HG03457 (cell line): ENCODE data around the gene ARHGEF39.
A peak's percentile ranks its signal among the peaks of the same experiment; 100 is the strongest.

Experiments
- ATAC-seq: cut with Tn5 transposase; IDR thresholded peaks from one replicate; pipeline ENCODE4 v1.9.1; 2021; ENCODE audit warnings: moderate number of reproducible peaks; ENCODE audit not compliant: unreplicated experiment

The ARHGEF39 gene

DNA sequence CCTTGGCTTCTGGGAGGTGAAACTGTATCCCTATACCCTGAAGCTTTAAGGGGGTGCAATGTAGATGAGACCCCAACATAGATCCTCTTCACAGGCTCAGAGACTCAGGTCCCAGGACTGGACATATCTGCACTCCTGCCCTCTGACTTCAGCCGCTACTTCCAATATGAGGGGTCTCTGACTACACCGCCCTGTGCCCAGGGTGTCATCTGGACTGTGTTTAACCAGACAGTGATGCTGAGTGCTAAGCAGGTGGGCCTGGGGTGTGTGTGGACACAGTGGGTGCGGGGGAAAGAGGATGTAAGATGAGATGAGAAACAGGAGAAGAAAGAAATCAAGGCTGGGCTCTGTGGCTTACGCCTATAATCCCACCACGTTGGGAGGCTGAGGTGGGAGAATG lies 14.1 kb upstream of the ARHGEF39 start:
- no peak for ATAC-seq

DNA sequence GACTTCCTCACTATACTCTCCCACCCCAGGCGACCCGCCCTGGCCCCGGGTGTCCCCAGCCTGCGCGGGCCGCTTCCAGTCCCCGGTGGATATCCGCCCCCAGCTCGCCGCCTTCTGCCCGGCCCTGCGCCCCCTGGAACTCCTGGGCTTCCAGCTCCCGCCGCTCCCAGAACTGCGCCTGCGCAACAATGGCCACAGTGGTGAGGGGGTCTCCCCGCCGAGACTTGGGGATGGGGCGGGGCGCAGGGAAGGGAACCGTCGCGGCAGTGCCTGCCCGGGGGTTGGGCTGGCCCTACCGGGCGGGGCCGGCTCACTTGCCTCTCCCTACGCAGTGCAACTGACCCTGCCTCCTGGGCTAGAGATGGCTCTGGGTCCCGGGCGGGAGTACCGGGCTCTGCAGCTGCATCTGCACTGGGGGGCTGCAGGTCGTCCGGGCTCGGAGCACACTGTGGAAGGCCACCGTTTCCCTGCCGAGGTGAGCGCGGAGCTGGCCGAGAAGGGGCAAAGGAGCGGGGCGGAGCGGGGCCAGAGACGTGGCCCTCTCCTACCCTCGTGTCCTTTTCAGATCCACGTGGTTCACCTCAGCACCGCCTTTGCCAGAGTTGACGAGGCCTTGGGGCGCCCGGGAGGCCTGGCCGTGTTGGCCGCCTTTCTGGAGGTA lies 10.9 kb upstream of the ARHGEF39 start:
- ATAC-seq: no peak

DNA sequence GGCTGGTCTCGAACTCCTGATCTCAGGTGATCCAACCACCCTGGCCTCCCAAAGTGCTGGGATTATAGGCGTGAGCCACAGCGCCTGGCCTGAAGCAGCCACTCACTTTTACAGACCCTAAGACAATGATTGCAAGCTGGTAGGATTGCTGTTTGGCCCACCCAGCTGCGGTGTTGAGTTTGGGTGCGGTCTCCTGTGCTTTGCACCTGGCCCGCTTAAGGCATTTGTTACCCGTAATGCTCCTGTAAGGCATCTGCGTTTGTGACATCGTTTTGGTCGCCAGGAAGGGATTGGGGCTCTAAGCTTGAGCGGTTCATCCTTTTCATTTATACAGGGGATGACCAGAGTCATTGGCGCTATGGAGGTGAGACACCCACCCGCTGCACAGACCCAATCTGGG lies 10.2 kb upstream of the ARHGEF39 start:
- ATAC-seq: no peak

DNA sequence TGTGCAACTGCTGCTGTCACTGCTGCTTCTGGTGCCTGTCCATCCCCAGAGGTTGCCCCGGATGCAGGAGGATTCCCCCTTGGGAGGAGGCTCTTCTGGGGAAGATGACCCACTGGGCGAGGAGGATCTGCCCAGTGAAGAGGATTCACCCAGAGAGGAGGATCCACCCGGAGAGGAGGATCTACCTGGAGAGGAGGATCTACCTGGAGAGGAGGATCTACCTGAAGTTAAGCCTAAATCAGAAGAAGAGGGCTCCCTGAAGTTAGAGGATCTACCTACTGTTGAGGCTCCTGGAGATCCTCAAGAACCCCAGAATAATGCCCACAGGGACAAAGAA lies 9.0 kb upstream of the ARHGEF39 start:
- no peak for ATAC-seq

DNA sequence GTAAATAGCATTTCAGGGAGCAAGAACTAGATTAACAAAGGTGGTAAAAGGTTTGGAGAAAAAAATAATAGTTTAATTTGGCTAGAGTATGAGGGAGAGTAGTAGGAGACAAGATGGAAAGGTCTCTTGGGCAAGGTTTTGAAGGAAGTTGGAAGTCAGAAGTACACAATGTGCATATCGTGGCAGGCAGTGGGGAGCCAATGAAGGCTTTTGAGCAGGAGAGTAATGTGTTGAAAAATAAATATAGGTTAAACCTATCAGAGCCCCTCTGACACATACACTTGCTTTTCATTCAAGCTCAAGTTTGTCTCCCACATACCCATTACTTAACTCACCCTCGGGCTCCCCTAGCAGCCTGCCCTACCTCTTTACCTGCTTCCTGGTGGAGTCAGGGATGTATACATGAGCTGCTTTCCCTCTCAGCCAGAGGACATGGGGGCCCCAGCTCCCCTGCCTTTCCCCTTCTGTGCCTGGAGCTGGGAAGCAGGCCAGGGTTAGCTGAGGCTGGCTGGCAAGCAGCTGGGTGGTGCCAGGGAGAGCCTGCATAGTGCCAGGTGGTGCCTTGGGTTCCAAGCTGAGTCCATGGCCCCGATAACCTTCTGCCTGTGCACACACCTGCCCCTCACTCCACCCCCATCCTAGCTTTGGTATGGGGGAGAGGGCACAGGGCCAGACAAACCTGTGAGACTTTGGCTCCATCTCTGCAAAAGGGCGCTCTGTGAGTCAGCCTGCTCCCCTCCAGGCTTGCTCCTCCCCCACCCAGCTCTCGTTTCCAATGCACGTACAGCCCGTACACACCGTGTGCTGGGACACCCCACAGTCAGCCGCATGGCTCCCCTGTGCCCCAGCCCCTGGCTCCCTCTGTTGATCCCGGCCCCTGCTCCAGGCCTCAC lies 8.4 kb upstream of the ARHGEF39 start, which contains the start of gene CA9:
Gene CA9, plus strand, starts transcription at position 797 of the 893 bp plus-strand sequence. Its CDS starts 32 bp downstream, at position 829.
- no peak for ATAC-seq

DNA sequence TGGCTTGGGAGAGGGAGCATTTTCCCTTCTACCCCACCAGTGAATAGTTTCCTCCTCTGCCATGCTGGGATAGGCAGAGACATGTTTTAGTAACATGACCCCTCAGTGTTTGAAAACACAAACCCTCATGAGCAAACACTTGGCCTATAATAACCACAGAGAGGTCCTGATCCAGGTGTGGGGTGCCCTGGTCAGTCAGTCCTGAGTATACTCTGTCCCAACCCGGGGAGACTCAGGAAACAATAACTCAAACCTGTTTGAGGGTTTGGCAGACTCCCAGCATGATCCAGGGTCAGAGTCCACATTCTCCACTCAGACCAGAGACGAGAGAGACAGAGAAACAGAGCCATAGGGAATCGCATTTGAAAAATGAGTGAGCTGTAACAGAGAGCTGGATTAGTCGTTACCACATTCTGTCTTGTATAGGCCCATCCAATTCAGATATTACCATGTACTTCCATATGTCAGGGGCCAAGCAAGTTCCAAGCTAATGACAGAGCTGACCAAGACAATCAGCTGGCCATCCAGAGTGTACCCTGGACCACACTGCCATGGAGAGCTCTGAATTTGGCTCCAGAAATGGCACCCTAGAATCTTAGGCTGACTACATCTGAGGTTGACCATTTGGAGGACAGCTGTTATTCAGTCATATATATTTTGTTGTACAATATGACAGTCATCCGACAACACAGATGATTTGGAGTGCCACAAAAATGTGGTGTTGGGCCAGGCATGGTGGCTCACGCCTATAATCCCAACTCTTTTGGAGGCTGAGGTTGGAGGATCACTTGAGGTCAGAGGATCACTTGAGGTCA lies 4.5 kb upstream of the ARHGEF39 start:
- no peak for ATAC-seq

DNA sequence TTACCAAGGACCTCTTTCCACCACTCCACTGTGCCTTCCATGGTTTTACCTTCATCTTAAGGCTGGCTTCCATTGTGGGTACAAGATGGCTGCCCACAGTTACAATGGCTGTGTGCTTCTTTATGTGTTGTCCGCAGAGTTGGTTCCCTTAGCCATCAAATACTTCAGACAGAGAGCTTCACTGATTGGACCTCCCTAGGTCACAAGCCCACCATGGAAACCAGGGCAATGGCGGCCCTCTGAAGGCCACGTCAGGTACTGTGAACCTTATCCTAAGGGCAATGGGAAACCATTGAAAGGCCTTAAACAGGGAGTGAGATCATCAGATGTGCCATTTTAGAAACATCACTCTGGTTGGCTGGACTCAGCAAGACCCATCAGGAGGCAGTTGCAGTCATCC lies 2.9 kb upstream of the ARHGEF39 start:
- ATAC-seq: no peak

DNA sequence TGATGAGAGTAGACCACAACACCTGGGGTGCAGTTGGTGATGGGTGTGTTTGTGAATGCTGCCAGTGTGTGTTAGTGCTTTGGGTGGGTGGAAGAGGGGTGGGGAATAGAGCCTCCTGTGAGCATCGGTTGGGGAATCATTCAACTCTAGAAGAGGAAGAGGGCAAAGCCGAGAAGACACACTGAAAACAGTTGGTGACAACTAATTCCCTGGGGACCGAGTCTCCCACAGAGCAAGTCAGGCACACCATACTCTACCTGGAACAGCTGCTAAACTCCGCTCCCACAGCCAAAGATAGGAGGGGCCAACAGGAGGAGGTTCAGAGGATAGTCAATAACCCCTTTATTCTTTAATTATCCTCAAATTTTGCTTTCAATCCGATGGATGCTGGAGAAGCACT lies 1.6 kb upstream of the ARHGEF39 start:
- ATAC-seq: no peak

DNA sequence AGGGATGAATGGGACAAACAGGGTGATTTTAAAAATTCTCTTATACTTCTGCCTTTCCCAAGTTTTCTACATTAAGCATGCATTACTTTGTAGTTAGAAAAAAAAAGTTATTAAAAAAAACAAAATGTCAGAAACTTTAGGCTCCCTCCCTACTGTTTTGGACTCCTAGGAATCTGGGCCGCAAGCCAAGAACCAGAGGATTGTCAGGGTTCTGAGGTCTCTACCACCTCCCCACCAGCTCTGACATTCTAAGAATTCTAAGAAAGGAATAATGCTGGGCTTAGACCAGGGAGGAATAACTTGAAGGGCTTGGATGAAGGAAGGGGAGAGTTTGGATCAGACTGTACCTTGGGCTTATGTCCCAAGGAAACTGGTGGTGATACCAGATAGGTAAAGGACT lies 1.1 kb upstream of the ARHGEF39 start:
- ATAC-seq: no peak

DNA sequence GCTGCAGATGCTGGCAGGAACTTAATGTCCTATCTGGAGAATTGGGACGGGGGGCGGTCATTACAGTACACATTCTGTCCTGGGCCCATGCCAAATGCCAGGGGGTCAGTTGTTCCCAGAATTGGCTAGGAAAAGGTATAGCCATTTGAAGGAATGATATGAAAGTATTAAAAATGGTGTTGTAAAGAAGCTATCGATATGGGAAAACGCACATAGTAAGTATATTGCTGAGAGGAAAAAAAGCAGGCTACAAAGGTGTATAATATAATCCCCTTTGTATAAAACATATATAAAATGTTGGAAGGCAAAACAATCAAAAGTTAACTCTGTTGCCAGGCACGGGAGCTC lies 450 bp upstream of the ARHGEF39 start:
- ATAC-seq: no peak

DNA sequence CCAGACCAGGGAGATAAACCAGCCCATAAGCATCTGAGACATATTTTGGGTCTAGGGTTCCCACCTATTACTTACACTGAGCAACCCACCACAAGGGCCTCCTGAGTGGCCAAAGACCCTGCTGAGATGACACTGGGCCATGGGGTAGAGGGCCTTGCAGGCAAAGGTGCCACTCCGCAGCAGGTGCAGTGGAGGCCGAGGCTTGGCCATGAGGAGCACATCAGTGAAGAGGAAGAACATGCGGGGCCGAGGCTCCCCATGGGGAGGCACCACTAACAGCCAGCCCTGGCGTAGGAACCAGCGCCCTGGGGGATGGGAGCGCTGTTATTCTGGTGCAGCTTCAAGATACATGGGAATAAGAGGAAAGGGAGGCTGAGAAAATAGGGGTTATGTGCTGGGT lies 2.6 kb downstream of the ARHGEF39 start:
- ATAC-seq: no peak

DNA sequence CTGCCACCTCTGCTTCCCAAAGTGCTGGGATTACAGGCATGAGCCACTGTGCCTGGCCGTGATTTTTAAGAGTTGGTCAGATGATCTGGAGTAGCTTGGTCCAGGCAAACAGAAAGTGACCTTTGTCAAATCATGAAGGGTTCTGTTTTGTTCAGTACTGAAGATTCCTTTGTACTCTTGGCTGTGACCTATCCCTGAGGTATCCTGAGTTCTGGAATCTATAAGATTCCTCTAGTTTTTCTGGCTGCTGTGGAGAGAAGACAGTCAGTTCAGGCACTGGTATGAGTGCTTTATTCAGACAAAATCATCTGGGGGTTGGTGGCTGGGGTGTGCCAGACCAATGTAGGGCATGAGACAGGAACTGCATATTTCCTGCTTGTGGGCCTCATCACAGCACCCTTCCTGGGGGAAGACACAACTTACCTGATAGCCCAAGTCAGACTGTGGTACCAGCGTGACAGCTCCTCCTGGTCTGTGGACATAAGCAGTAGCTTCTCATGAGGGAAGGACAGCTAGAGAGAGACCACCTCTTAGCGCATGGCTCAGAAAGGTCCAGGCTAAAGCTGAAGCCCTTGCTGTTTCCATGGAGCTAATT lies 3.1 kb downstream of the ARHGEF39 start:
- no peak for ATAC-seq

DNA sequence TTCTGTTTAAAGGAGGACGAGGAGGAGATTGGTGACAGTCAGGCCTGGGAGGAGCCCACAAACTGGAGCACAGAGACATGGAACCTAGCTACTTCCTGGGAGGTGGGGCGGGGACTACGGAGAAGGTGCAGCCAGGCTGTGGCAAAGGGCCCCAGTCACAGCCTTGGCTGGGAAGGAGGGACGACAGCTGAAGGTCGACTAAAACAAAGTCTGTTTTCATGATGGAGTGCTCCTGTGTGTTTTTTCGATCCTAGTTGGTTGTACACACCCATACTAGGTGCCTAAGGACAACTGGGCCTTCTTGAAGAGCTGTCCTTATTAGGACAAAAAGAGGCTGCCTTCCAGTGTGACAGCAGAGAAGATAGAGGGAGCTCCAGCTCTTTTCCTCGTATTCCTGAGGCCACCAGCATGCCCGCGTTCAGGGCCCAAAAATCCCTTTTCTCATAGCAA lies 4.0 kb downstream of the ARHGEF39 start:
- no peak for ATAC-seq

DNA sequence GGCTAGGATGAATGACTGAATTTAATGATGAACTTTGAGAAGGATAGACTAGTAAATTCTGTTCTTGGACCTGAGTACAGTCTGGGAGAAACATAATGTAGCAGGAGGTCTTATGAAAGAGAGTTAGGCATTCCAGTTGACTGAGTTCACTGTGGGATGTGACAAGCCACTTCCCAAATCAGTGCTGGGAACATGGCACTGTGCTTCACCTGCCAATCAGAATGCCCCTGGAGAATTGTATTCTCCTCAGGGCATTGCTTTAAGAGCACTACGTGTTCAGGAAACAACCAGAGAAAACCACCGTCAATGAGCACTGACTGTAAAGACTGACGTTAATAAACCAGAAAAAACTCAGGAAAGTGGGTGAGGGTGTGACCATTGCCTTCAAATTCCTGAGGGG lies 5.7 kb downstream of the ARHGEF39 start:
- ATAC-seq: no peak

DNA sequence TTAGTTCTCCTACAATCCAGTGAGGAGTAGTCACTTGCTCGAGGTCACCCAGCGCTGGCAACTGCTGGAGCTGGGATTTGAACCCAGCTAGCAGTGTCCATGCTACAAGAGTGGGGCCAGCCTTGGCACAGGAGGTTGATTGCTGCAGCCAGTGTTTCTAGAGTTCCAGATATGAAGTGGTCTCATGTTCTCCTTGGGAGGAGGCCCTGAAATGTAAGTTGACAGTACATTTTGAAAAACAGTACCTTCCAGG lies 6.1 kb downstream of the ARHGEF39 start:
- ATAC-seq: no peak

DNA sequence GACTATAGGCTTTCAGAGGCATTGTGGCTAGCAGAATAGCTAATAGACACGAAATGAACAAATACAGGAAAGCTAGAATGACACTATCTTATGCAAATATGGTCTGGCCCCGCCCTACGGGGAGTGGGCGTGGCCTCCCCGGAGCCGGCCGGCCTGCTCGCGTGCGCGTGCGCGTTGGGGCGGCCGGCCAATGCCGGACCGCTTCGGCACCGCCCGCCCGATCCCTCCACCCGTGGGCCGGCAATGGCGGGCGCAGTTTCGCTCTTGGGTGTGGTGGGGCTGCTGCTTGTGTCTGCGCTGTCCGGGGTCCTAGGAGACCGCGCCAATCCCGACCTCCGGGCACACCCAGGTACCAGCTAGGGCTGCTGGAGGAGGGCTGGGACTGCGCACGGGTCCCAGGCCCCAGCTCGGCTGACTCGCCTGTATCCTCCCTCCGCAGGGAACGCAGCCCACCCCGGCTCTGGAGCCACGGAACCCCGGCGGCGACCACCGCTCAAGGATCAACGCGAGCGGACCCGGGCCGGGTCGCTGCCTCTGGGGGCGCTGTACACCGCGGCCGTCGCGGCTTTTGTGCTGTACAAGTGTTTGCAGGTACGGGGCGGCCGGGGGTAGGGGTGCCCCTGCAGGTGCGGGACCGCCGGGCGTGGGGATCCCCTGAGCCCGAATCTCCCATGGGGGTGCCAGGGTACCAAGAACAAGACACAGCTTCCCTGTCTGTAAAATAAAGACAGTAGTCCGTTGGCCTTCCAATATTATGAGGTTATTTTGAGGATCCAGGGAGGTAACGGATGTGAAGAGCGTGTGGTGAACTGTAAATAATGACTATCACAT lies 6.6 kb downstream of the ARHGEF39 start, which contains the start of gene CCDC107:
Gene CCDC107, plus strand, starts transcription at position 156 of the 831 bp plus-strand sequence. Its CDS starts 88 bp downstream, at position 244.
- ATAC-seq: peak; percentile 38

DNA sequence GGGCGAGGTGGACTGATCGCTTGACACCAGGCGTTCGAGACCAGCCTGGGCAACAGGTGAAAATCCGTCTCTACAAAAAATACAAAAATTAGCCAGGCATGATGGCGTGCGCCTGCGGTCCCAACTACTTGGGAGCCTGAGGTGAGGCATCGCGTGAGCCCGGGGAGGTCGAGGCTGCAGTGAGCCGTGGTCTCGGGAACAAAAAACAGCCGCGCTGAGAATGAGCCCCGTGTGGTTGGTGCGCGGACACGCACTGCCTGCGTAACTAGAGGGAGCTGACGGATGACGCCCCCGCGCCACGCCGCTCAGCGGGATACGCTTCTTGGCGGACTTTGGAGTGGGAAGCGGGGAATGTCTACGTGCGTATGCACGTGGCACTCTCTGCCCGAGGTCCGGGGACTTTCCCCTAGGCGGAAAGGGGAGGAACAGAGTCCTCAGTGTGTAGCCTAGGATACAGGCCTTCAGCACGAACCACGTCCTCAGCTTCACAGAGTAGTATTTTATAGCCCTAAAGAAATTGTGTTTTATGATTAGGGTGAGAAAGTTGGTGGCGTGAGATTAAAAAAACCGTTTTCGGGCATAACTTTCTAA lies 7.4 kb downstream of the ARHGEF39 start, which contains the start of gene RMRP:
Gene RMRP, minus strand, starts transcription at position 474 of the 591 bp plus-strand sequence.
- ATAC-seq: peak; percentile 77

DNA sequence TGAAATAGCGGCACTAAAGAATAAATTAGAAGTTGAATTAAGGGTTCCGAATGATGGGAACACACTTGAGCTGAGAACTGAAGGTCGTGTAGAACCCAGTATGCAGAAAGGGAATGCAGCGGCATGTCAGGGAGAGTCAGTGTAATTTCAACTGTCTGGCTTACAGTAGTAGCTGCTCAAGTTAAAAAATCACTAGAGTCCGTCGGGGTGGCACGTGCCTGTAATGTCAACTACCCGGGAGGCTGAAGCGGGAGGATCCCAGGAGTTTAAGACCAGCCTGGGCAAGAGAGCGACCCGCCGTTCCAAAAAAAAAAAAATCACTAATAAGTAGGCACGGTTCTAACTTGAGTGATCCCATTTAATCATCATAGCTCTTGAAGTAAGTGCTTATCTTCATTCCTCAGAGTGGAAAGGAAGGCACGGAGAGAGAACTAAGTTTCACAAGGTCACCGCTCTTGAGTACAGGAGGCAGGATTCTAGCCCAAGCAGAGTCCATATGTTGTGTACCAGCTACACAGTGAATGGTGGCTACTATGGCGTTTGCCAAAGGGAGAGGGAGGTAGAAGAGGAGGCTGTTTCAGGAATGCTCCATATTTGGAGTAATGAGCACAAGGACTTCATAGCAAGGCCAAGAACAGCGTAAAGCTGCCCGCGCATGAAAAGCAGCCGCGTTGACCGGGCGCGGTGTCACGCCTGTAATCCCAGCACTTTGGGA lies 8.0 kb downstream of the ARHGEF39 start:
- no peak for ATAC-seq

DNA sequence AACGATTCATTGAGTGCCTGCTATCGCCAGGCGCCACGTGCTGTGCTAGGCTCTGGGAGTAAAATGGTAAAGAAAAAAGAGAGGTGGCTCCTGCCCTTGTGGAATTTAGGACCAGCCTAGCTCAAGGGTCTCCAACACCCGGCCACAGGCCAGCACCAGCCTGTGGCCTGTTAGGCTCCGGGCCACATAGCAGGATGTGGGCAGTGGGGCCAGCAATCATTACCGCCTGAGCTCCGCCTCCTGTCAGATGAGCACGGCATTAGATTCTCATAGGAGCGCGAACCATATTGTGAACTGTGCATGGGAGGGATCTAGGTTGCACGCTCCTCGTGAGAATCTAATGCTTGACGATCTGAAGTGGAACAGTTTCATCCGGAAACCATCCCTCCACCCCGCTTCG lies 8.6 kb downstream of the ARHGEF39 start:
- ATAC-seq: no peak
